ENCODE results near the gene SLC39A5.

GRCh38 chr12:56213878-56214277 lies 16.0 kb upstream of the SLC39A5 start:
- TF ChIP-seq CTCF (conservative IDR thresholded peaks at IDR 0.05) = no peak
- TF ChIP-seq EZH2 (IDR thresholded peaks at IDR 0.05; ENCODE audit: low read depth) = no peak
